K562 (cell line): ENCODE data around the gene FILIP1L. TPM values are rescaled to one million over a fixed set of nuclear protein-coding genes. Genes with fewer than 3 reads are reported as not detected.

ENCODE experiments used
- ATAC-seq: fragments of 200-7000 bp; cut with Tn5 transposase; 3 replicates; pipeline ENCODE4 v1.9.1; 2020; ENCODE audit warnings: moderate library complexity
- BruUV-seq: library from RNA; stranded (reverse); fragments of 400-500 nt; replicated peaks from 2 replicates; lab custom pipeline; 2021; lab: Mats Ljungman, UMichigan
- CTCF ChIA-PET: fragments of 300-600 bp; formaldehyde crosslinking; extraction: SDS; loops from one replicate; lab custom pipeline; 2021; ENCODE audit warnings: low intra/inter-chr PET ratio; lab: Yijun Ruan, JAX
- POLR2A ChIA-PET: fragments of 300-600, 350-650 bp; sonication (Branson Sonifier 250); formaldehyde crosslinking; extraction: SDS; loops from one replicate; lab custom pipeline; 2021; ENCODE audit warnings: antibody characterized with exemption, inconsistent platforms; lab: Yijun Ruan, JAX
- DNase-seq, 4 experiments: peaks; one replicate each; pipeline versions ENCODE4 v3.0.0 to v3.0.0-alpha.2; 2011 to 2018; ENCODE audit warnings: low spot score in 3 of 4, mixed read lengths in 3 of 4; ENCODE audit errors: extremely low read depth in 1 of 4
- FAIRE-seq: peaks from 2 replicates; lab custom pipeline; 2011; peaks lifted over from hg19 to GRCh38; lab: Jason Lieb, UNC
- H2AFZ ChIP-seq: 2 replicates; pipeline ENCODE4 v1.6.0; 2011; ENCODE audit warnings: low read depth, low read length, control low read depth, inconsistent platforms
- H3K27ac ChIP-seq: fragments of 200-600 bp; 3 replicates; pipeline ENCODE4 v1.8.0; 2011; ENCODE audit warnings: low read depth, mild to moderate bottlenecking, control low read depth, inconsistent platforms, low read length, moderate library complexity, mixed read lengths; ENCODE audit errors: extremely low read depth
- H3K27me3 ChIP-seq, 2 experiments: fragments of 300-600 bp in 1 of 2; 2 replicates in 1 of 2; 3 replicates in 1 of 2; pipeline versions ENCODE4 v1.6.0 to v1.8.0; 2011; ENCODE audit warnings: inconsistent platforms in 2 of 2, low read length in 2 of 2, mild to moderate bottlenecking in 1 of 2, mixed read lengths in 1 of 2, moderate library complexity in 1 of 2; ENCODE audit not compliant: control insufficient read depth in 2 of 2, insufficient read depth in 2 of 2
- H3K36me3 ChIP-seq: fragments of 300-600 bp; 3 replicates; pipeline ENCODE4 v1.8.0; 2011; ENCODE audit warnings: mild to moderate bottlenecking, low read length, inconsistent platforms; ENCODE audit not compliant: control insufficient read depth, insufficient read depth
- H3K4me1 ChIP-seq, 2 experiments: fragments of 200-600 bp in 1 of 2; replicated peaks in 1 of 2; 2 replicates in 1 of 2; 3 replicates in 1 of 2; pipeline versions ENCODE4 v1.5.1 to v1.8.0; 2011; ENCODE audit warnings: inconsistent platforms in 2 of 2, low read length in 2 of 2, mild to moderate bottlenecking in 1 of 2, mixed read lengths in 1 of 2, moderate library complexity in 1 of 2; ENCODE audit not compliant: control insufficient read depth in 2 of 2, insufficient read depth in 2 of 2
- H3K4me2 ChIP-seq: 2 replicates; pipeline ENCODE4 v1.6.1; 2011; ENCODE audit warnings: low read length, control low read depth, inconsistent platforms, mixed read lengths; ENCODE audit not compliant: insufficient read depth
- H3K4me3 ChIP-seq: fragments of 200-600 bp; sonication (generic), shearing (Covaris generic); 2 replicates; pipeline ENCODE4 v1.5.1; 2016; ENCODE audit warnings: control low read depth, inconsistent platforms
- H3K79me2 ChIP-seq: fragments of 200-600 bp; 3 replicates; pipeline ENCODE4 v1.8.0; 2011; ENCODE audit warnings: low read length, inconsistent platforms; ENCODE audit not compliant: control insufficient read depth, insufficient read depth
- H3K9ac ChIP-seq, 2 experiments: 2 replicates each; pipeline versions ENCODE4 v1.6.0 to v1.6.1; 2011; ENCODE audit warnings: low read depth in 2 of 2, low read length in 2 of 2, control low read depth in 1 of 2, inconsistent platforms in 1 of 2, mild to moderate bottlenecking in 1 of 2, mixed read lengths in 1 of 2; ENCODE audit not compliant: insufficient read depth in 1 of 2
- H3K9me1 ChIP-seq: one replicate; pipeline ENCODE4 v1.6.0; 2011; ENCODE audit warnings: inconsistent platforms, mild to moderate bottlenecking, low read length, moderate library complexity; ENCODE audit not compliant: control insufficient read depth, insufficient read depth
- H3K9me3 ChIP-seq: replicated peaks from 2 replicates; pipeline ENCODE4 v1.5.1; 2011; ENCODE audit warnings: low read depth, low read length, inconsistent platforms; ENCODE audit not compliant: control insufficient read depth, insufficient read depth
- H4K20me1 ChIP-seq: replicated peaks from 2 replicates; pipeline ENCODE4 v1.6.1; 2011; ENCODE audit warnings: low read length, inconsistent platforms, mixed read lengths; ENCODE audit not compliant: control insufficient read depth, insufficient read depth
- ARID3B ChIP-seq: fragments of 250-450 bp; sonication (Bioruptor Pico); IDR thresholded peaks from 2 replicates; pipeline ENCODE4 v1.4.0; 2020; ENCODE audit warnings: borderline replicate concordance
- BCL6 ChIP-seq: fragments of 250-450 bp; sonication (Bioruptor Pico); IDR thresholded peaks from 2 replicates; pipeline ENCODE4 v1.4.0; 2020
- E4F1 ChIP-seq: fragments of 250-450 bp; sonication (Bioruptor Pico); IDR thresholded peaks from 2 replicates; pipeline ENCODE4 v1.5.0; 2021; ENCODE audit warnings: mild to moderate bottlenecking, borderline replicate concordance
- ELF1 ChIP-seq: fragments of 200-800 bp; sonication (Bioruptor generic); IDR thresholded peaks from 2 replicates; pipeline ENCODE4 v1.6.1; 2016; ENCODE audit warnings: missing genetic modification characterization, missing compliant biosample characterization
- GTF2B ChIP-seq: IDR thresholded peaks from 2 replicates; pipeline ENCODE4 v1.6.1; 2011; ENCODE audit not compliant: insufficient read length; ENCODE audit errors: extremely low read depth
- HDAC6 ChIP-seq: IDR thresholded peaks from 2 replicates; pipeline ENCODE4 v1.6.1; 2012; ENCODE audit warnings: low read depth, mild to moderate bottlenecking, control low read depth, inconsistent platforms, low read length, moderate library complexity
- LEF1 ChIP-seq: fragments of 450-650 bp; IDR thresholded peaks from 2 replicates; pipeline ENCODE4 v1.6.1; 2016; ENCODE audit warnings: mild to moderate bottlenecking
- POLR2AphosphoS5 ChIP-seq: IDR thresholded peaks from 2 replicates; pipeline ENCODE4 v1.6.1; 2011; ENCODE audit warnings: mild to moderate bottlenecking, low read depth, low read length, moderate library complexity; ENCODE audit not compliant: control insufficient read depth, insufficient read depth
- RAD21 ChIP-seq, 2 experiments: fragments of 250-450 bp in 1 of 2; fragments of 450-650 bp in 1 of 2; sonication (Bioruptor Pico) in 1 of 2; formaldehyde crosslinking in 1 of 2; IDR thresholded peaks in 1 of 2; conservative IDR thresholded peaks in 1 of 2; 2 replicates each; pipeline versions ENCODE4 v1.4.0 to v1.8.0; 2020 to 2022; ENCODE audit warnings: mild to moderate bottlenecking in 2 of 2, moderate library complexity in 1 of 2
- RNF219 ChIP-seq: fragments of 250-450 bp; sonication (Bioruptor Pico); IDR thresholded peaks from 2 replicates; pipeline ENCODE4 v1.5.0; 2022; ENCODE audit warnings: mild to moderate bottlenecking
- SIN3B ChIP-seq: fragments of 450-650 bp; IDR thresholded peaks from 2 replicates; pipeline ENCODE4 v1.6.1; 2017; ENCODE audit warnings: low read depth, mild to moderate bottlenecking, moderate library complexity
- SNAPC5 ChIP-seq: fragments of 250-450 bp; sonication (Bioruptor Pico); IDR thresholded peaks from 2 replicates; pipeline ENCODE4 v1.8.0; 2021; ENCODE audit warnings: moderate library complexity, mild to moderate bottlenecking, inconsistent platforms
- SRSF1 ChIP-seq: fragments of 200-400 bp; formaldehyde crosslinking; IDR thresholded peaks from 2 replicates; pipeline ENCODE4 v1.6.1; 2017; ENCODE audit warnings: mild to moderate bottlenecking, low read depth, low read length, moderate library complexity
- WGBS: fragments of 100-300 bp; shearing (Covaris generic); methylation state at CpG from one replicate; pipeline ENCODE4 v1.1.6; 2016; ENCODE audit warnings: low coverage, mixed read lengths; ENCODE audit not compliant: insufficient coverage; ENCODE audit errors: missing lambda C conversion rate; 5-methylcytosine and 5-hydroxymethylcytosine counted together
- in situ Hi-C: fragments of 300-500 bp; cut with MboI; formaldehyde crosslinking; loops from 4 replicates; pipeline ENCODE4 v1.15.0; 2018; ENCODE audit warnings: inconsistent platforms, mixed read lengths
- intact Hi-C: fragments of 100-400 bp; cut with micrococcal nuclease; formaldehyde crosslinking; loops from 2 replicates; pipeline ENCODE4 v1.14.2; 2022
- polyA plus RNA-seq, 8 experiments: library from polyadenylated mRNA; depleted of rRNA in 4 of 8; stranded (reverse) in 5 of 8; unstranded in 3 of 8; fragments of >200 nt; fragmentation: Nextera tagmentation in 2 of 8; fragmentation: Illumina TruSeq in 1 of 8; extraction: Ambion mirVana in 2 of 8; extraction: Trizol in 1 of 8; gene quantifications; 2 replicates each; pipeline versions ENCODE4 v1.2.1 to v1.2.3, GENCODE V29; 2011 to 2014; ENCODE audit warnings: inconsistent platforms in 1 of 8, missing spikeins in 1 of 8
- total RNA-seq, 7 experiments: library from RNA; depleted of rRNA in 6 of 7; stranded (reverse); fragments of >200 nt in 6 of 7; fragmentation: Illumina TruSeq in 2 of 7; extraction: Trizol in 2 of 7; gene quantifications; 2 replicates each; pipeline versions ENCODE4 v1.2.1 to v1.2.3, GENCODE V29; 2011 to 2021; ENCODE audit warnings: low replicate concordance in 1 of 7

FILIP1L gene
- total and polyA plus RNA-seq, 9 of the 15 experiments (the other 6 are each of a cell fraction or from before 2014, with no cell fraction given): 0.50 to 2.1 (median 1.1) TPM

- intact Hi-C loops (no loop called here), in situ Hi-C loops (no loop called here)
- Histone ChIP-seq H2AFZ (no peak overlapping the region), H3K9ac (no peak overlapping the region), H3K4me1 (peaks cover 10 to 33% of the 10 kb centered on the region in 2 experiments; a peak in 4 of 5 replicates), H3K9me1 (no peaks in the 10 kb centered on the region), H3K36me3 (no peaks in the 10 kb centered on the region; the same call in 2 of the 3 replicates), H3K27ac (no peak overlapping the region), H3K4me3 (no peak overlapping the region), H3K27me3 (no peaks in the 10 kb centered on the region), H3K79me2 (peaks cover 78% of the 10 kb centered on the region), H3K9me3 (no peaks in the 10 kb centered on the region), H3K4me2 (no peak overlapping the region), H4K20me1 (no peaks in the 10 kb centered on the region)
- BruUV-seq: no TSS peak
- FAIRE-seq (no peak), ATAC-seq (no peak), DNase-seq (no peak)
- ChIA-PET POLR2A (no interaction called here), CTCF (no interaction called here)
- WGBS: 47% methylated on average over 3 of the region's 3 CpGs
- TF ChIP-seq RNF219 (CRISPR knock-in tag) (no peak), GTF2B (no peak), ARID3B (CRISPR knock-in tag) (no peak), POLR2AphosphoS5 (no peak), SIN3B (no peak), ELF1 (tag) (no peak), SNAPC5 (CRISPR knock-in tag) (no peak), SRSF1 (no peak), LEF1 (no peak), BCL6 (CRISPR knock-in tag) (no peak), RAD21 (CRISPR knock-in tag; conservative IDR thresholded peaks at IDR 0.05 in 1 of 2, IDR thresholded peaks at IDR 0.05 in 1 of 2) (no peak), HDAC6 (no peak), E4F1 (no peak)
Measured at GRCh38 chr3:99874237-99875002, 239.9 kb downstream of the FILIP1L start.
